OCI-LY3 (cell line): ENCODE results near the gene CNIH2.
"Not testable (repeated sequence)": the region's sequence is repeated elsewhere in the genome, so short reads cannot be mapped to it uniquely, and the experiment has no call there.

Experiments used
- H2AFZ ChIP-seq: fragments of 200-600, 300-600 bp; shearing (Covaris generic); 2 replicates; pipeline ENCODE4 v1.6.0; 2014; ENCODE audit warnings: antibody characterized with exemption, low read depth, low read length
- H3K27ac ChIP-seq: fragments of 200-600, 300-600 bp; sonication (generic); 2 replicates; pipeline ENCODE4 v1.5.1; 2014; ENCODE audit warnings: mild to moderate bottlenecking, low read length, moderate library complexity, mixed read lengths
- H3K27me3 ChIP-seq: fragments of 200-600, 300-600 bp; sonication (generic); 2 replicates; pipeline ENCODE4 v1.6.1; 2014; ENCODE audit warnings: low read depth, low read length, mixed read lengths
- H3K36me3 ChIP-seq: fragments of 200-600, 300-600 bp; sonication (generic); replicated peaks from 2 replicates; pipeline ENCODE3; 2014; ENCODE audit warnings: low read depth, low read length, mixed read lengths
- H3K4me1 ChIP-seq: fragments of 300-600, 200-600 bp; sonication (generic); 2 replicates; pipeline ENCODE4 v1.6.1; 2014; ENCODE audit warnings: low read length, mixed read lengths
- H3K4me2 ChIP-seq: fragments of 200-600, 300-600 bp; sonication (generic); 2 replicates; pipeline ENCODE4 v1.6.1; 2014; ENCODE audit warnings: low read length, mixed read lengths
- H3K4me3 ChIP-seq: fragments of 300-600, 200-600 bp; sonication (generic); 2 replicates; pipeline ENCODE4 v1.5.1; 2014; ENCODE audit warnings: antibody characterized with exemption, mild to moderate bottlenecking, low read length, moderate library complexity
- H3K79me2 ChIP-seq: fragments of 300-600, 200-600 bp; shearing (Covaris generic); 2 replicates; pipeline ENCODE4 v1.6.1; 2014; ENCODE audit warnings: mild to moderate bottlenecking, low read length, mixed read lengths
- H3K9ac ChIP-seq: fragments of 300-600, 200-600 bp; shearing (Covaris generic); 2 replicates; pipeline ENCODE4 v1.6.0; 2014; ENCODE audit warnings: mild to moderate bottlenecking, low read length, moderate library complexity
- H3K9me3 ChIP-seq: fragments of 200-600, 300-600 bp; shearing (Covaris generic); 2 replicates; pipeline ENCODE4 v1.6.1; 2014; ENCODE audit warnings: low read length, mixed read lengths; ENCODE audit not compliant: insufficient read depth
- H4K20me1 ChIP-seq: fragments of 200-600, 300-600 bp; sonication (generic); 2 replicates; pipeline ENCODE4 v1.6.1; 2016; ENCODE audit warnings: low read length, mixed read lengths; ENCODE audit not compliant: insufficient read depth
- EZH2phosphoT487 ChIP-seq: fragments of 200-600 bp; shearing (Covaris generic); IDR thresholded peaks from 2 replicates; pipeline ENCODE4 v1.6.1; 2018; ENCODE audit warnings: antibody characterized with exemption, mixed run types, low read depth
- TF ChIP-seq, protein P1 (sequence below): fragments of 200-600, 300-600 bp; sonication (generic); IDR thresholded peaks from 2 replicates; pipeline ENCODE4 v1.5.1; 2014; ENCODE audit warnings: antibody characterized with exemption, low read length, low read depth

CNIH2 gene

DNA sequence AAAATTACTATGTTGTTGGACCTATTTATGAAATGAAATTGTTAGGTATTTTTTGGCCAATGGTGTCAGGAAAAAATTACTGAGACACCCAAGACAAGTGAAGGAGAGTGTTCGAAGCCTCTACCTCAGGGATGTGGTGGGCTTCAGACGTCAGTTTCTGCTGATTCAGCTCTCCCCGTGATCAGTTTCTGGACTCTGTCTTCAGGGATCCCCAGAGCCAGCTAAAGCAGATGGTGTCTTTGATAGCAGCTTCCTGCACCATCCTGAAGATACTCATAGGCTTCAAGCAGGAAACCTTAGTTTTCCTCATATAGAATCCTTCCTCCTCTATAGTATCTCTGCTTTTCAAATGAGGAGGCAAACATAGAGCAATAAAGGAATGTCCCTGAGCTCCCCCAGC lies 31.5 kb downstream of the CNIH2 start:
- Histone ChIP-seq H3K9ac (no peak overlapping the region), H3K4me1 (no peaks in the 10 kb centered on the region), H3K27ac (no peak overlapping the region), H3K4me2 (no peak overlapping the region), H3K36me3 (no peaks in the 10 kb centered on the region), H2AFZ (no peak overlapping the region), H4K20me1 (no peaks in the 10 kb centered on the region), H3K4me3 (no peak overlapping the region), H3K27me3 (peaks cover 3% of the 10 kb centered on the region; the same call in 1 of the 2 replicates), H3K9me3 (no peaks in the 10 kb centered on the region), H3K79me2 (no peaks in the 10 kb centered on the region)
- TF ChIP-seq, protein P1, sequence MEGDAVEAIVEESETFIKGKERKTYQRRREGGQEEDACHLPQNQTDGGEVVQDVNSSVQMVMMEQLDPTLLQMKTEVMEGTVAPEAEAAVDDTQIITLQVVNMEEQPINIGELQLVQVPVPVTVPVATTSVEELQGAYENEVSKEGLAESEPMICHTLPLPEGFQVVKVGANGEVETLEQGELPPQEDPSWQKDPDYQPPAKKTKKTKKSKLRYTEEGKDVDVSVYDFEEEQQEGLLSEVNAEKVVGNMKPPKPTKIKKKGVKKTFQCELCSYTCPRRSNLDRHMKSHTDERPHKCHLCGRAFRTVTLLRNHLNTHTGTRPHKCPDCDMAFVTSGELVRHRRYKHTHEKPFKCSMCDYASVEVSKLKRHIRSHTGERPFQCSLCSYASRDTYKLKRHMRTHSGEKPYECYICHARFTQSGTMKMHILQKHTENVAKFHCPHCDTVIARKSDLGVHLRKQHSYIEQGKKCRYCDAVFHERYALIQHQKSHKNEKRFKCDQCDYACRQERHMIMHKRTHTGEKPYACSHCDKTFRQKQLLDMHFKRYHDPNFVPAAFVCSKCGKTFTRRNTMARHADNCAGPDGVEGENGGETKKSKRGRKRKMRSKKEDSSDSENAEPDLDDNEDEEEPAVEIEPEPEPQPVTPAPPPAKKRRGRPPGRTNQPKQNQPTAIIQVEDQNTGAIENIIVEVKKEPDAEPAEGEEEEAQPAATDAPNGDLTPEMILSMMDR, result no peak
- TF ChIP-seq EZH2phosphoT487, result no peak

DNA sequence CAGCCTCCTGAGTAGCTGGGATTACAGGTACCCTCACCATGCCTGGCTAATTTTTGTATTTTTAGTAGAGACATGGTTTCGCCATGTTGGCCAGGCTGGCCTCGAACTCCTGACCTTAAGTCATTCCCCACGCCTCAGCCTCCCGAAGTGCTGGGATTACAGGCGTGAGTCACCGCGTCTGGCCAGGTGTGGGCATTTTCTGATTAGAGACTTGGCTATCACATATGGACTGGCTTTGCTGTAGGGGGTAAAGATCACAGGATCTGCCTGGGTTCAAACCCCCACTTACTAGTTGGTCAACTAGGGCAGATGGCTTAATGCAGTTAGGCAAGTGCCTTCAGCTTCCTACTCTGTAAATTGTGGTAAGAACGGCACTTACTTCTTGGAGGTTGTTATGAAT lies 32.3 kb downstream of the CNIH2 start:
- H3K9ac ChIP-seq, result no peak overlapping the region
- H3K27ac ChIP-seq, result no peak overlapping the region
- no peak overlapping the region for H2AFZ ChIP-seq
- no peaks in the 10 kb centered on the region for H3K9me3 ChIP-seq
- no peaks in the 10 kb centered on the region for H4K20me1 ChIP-seq
- no peak overlapping the region for H3K4me3 ChIP-seq
- H3K79me2 ChIP-seq, result no peaks in the 10 kb centered on the region
- no peak for TF ChIP-seq EZH2phosphoT487
- TF ChIP-seq, protein P1, result no peak
- peaks cover 3% of the 10 kb centered on the region; the same call in 1 of the 2 replicates for H3K27me3 ChIP-seq
- H3K4me2 ChIP-seq, result no peak overlapping the region
- no peaks in the 10 kb centered on the region for H3K4me1 ChIP-seq
- H3K36me3 ChIP-seq, result no peaks in the 10 kb centered on the region

DNA sequence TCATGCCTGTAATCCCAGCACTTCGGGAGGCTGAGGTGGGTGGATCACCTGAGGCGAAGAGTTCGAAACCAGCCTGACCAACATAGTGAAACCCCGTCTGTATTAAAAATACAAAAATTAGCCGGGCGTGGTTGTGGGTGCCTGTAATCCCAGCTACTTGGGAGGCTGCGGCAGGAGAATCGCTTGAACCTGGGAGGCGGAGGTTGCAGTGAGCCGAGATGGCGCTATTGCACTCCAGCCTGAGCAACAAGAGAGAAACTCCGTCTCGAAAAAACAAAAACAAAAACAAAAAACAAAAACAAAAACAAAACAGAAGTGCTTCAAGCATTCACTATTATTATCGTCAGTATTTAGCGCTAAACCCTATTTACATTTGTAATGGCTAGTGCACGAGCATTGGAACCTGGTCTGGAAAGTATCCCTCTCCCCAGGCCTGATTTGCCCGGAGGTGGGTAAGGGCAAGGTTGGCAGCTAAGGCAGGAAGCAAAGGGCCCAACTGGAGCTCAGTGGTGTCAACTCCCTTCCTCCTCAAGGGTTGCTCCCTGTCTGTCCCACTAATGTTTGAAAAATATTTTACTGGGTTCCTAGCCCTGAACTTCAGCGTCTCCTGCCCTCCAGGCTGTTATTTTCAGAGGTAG lies 32.9 kb downstream of the CNIH2 start:
- not testable (repeated sequence) for H3K9ac ChIP-seq, H3K4me2 ChIP-seq

DNA sequence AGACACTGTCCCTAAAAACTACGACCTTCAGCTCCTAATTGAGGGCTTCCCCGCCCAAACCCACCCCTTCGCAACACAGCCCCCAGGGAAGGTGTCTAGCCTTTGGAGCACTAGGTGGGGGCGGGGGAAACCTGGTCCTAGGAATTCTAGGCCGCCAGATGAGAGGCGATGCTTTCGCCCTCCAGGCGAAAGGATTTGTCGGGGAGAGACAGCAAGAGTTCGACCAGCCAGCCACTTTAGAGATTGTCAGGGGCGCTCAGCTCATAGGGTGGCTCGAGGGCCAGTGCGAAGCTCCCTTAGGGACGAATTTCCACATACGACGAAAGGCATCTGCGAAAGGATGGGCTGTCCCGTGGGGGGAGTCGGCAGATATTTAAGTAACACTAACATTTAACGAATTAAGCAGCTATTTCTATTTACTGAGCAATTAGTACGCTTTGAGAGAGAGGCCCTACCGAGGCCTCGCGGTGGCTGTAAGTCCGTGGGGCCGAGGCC lies 33.5 kb downstream of the CNIH2 start:
- Histone ChIP-seq H3K36me3 (no peaks in the 10 kb centered on the region), H3K4me2 (no peak overlapping the region), H3K27me3 (peaks cover 3% of the 10 kb centered on the region; the same call in 1 of the 2 replicates), H3K4me1 (no peaks in the 10 kb centered on the region), H4K20me1 (no peaks in the 10 kb centered on the region), H3K9me3 (no peaks in the 10 kb centered on the region), H2AFZ (no peak overlapping the region), H3K27ac (no peak overlapping the region), H3K9ac (no peak overlapping the region), H3K79me2 (no peaks in the 10 kb centered on the region), H3K4me3 (peak overlapping the region; percentile 69; the same call in 1 of the 2 replicates)
- TF ChIP-seq, protein P1, result no peak; the same call in 1 of the 2 replicates
- TF ChIP-seq EZH2phosphoT487, result no peak

More for the DNA sequence above, 32.9 kb downstream of the CNIH2 start:
- H3K36me3 ChIP-seq, H2AFZ ChIP-seq, H3K79me2 ChIP-seq, H4K20me1 ChIP-seq, H3K27ac ChIP-seq, H3K4me3 ChIP-seq, H3K9me3 ChIP-seq, H3K4me1 ChIP-seq, H3K27me3 ChIP-seq: not testable (repeated sequence)
